Measurements from ENCODE around the gene UPK3A.

DNA sequence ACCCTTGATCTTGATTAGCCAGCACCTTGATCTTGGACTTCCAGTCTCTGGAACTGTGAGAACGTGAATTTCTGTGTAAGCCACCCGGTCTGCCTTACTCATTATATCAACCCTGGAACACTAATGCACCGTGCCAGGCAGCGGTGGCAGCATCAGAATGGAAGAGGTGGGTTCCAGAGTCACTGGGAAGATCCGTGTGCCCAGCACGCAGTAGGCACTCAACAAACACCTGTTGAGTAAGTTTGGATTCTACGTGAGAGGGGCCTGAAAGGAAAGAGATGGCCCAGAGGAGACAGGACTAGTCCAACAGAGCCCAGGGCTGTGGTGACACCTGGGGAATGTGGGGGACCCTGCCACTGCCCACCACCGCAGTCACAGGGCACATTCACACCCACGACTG lies 6.6 kb upstream of the UPK3A start:
- no peak for TF ChIP-seq POLR2A (IDR thresholded peaks at IDR 0.05)
- TF ChIP-seq, protein P1, sequence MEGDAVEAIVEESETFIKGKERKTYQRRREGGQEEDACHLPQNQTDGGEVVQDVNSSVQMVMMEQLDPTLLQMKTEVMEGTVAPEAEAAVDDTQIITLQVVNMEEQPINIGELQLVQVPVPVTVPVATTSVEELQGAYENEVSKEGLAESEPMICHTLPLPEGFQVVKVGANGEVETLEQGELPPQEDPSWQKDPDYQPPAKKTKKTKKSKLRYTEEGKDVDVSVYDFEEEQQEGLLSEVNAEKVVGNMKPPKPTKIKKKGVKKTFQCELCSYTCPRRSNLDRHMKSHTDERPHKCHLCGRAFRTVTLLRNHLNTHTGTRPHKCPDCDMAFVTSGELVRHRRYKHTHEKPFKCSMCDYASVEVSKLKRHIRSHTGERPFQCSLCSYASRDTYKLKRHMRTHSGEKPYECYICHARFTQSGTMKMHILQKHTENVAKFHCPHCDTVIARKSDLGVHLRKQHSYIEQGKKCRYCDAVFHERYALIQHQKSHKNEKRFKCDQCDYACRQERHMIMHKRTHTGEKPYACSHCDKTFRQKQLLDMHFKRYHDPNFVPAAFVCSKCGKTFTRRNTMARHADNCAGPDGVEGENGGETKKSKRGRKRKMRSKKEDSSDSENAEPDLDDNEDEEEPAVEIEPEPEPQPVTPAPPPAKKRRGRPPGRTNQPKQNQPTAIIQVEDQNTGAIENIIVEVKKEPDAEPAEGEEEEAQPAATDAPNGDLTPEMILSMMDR (IDR thresholded peaks at IDR 0.05), result no peak

Data from gastroesophageal sphincter (tissue), 3 donors.